HEK293 (cell line): ENCODE results near the gene ABHD5.

Source experiments
- BCL11B ChIP-seq: fragments of 450-650 bp; formaldehyde crosslinking; IDR thresholded peaks from 2 replicates; pipeline ENCODE4 v1.5.1; 2016; ENCODE audit warnings: low read depth, missing biosample characterization, missing genetic modification characterization
- HOXD13 ChIP-seq: sonication (generic); formaldehyde crosslinking; IDR thresholded peaks from 2 replicates; pipeline ENCODE4 v1.8.0; 2022; ENCODE audit warnings: missing genetic modification reagents, borderline replicate concordance
- OSR2 ChIP-seq: fragments of 450-650 bp; formaldehyde crosslinking; IDR thresholded peaks from 2 replicates; pipeline ENCODE4 v1.5.1; 2016; ENCODE audit warnings: missing biosample characterization, missing genetic modification characterization
- PRDM10 ChIP-seq: fragments of 450-650 bp; formaldehyde crosslinking; IDR thresholded peaks from 2 replicates; pipeline ENCODE4 v1.5.1; 2016; ENCODE audit warnings: missing biosample characterization, missing genetic modification characterization
- ZFP3 ChIP-seq: fragments of 450-650 bp; formaldehyde crosslinking; IDR thresholded peaks from 2 replicates; pipeline ENCODE4 v1.5.1; 2016; ENCODE audit warnings: low read depth, missing biosample characterization, missing genetic modification characterization
- ZNF121 ChIP-seq: fragments of 450-650 bp; formaldehyde crosslinking; IDR thresholded peaks from 2 replicates; pipeline ENCODE4 v1.5.1; 2016; ENCODE audit warnings: missing biosample characterization, missing genetic modification characterization
- ZNF157 ChIP-seq: fragments of 450-650 bp; formaldehyde crosslinking; IDR thresholded peaks from 2 replicates; pipeline ENCODE4 v1.5.1; 2016; ENCODE audit warnings: missing biosample characterization, missing genetic modification characterization
- TF ChIP-seq, protein P1 (sequence below): fragments of 450-650 bp; formaldehyde crosslinking; IDR thresholded peaks from 2 replicates; pipeline ENCODE4 v1.5.1; 2016; ENCODE audit warnings: missing biosample characterization, missing genetic modification characterization, low read depth
- TF ChIP-seq, protein P2 (sequence below): fragments of 450-650 bp; formaldehyde crosslinking; IDR thresholded peaks from 2 replicates; pipeline ENCODE4 v1.5.1; 2016; ENCODE audit warnings: missing biosample characterization, missing genetic modification characterization

GRCh38 chr3:43758592-43759225, 68.0 kb downstream of the ABHD5 start:
- TF ChIP-seq ZFP3 (no peak), ZNF157 (tag by site-specific recombination) (no peak), PRDM10 (tag by site-specific recombination) (no peak), ZNF121 (tag by site-specific recombination) (no peak), OSR2 (tag by site-specific recombination) (no peak), HOXD13 (CRISPR knock-in tag) (no peak), BCL11B (tag by site-specific recombination) (no peak)
- TF ChIP-seq, protein P1, sequence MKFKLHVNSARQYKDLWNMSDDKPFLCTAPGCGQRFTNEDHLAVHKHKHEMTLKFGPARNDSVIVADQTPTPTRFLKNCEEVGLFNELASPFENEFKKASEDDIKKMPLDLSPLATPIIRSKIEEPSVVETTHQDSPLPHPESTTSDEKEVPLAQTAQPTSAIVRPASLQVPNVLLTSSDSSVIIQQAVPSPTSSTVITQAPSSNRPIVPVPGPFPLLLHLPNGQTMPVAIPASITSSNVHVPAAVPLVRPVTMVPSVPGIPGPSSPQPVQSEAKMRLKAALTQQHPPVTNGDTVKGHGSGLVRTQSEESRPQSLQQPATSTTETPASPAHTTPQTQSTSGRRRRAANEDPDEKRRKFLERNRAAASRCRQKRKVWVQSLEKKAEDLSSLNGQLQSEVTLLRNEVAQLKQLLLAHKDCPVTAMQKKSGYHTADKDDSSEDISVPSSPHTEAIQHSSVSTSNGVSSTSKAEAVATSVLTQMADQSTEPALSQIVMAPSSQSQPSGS (tag by site-specific recombination), result no peak
- TF ChIP-seq, protein P2, sequence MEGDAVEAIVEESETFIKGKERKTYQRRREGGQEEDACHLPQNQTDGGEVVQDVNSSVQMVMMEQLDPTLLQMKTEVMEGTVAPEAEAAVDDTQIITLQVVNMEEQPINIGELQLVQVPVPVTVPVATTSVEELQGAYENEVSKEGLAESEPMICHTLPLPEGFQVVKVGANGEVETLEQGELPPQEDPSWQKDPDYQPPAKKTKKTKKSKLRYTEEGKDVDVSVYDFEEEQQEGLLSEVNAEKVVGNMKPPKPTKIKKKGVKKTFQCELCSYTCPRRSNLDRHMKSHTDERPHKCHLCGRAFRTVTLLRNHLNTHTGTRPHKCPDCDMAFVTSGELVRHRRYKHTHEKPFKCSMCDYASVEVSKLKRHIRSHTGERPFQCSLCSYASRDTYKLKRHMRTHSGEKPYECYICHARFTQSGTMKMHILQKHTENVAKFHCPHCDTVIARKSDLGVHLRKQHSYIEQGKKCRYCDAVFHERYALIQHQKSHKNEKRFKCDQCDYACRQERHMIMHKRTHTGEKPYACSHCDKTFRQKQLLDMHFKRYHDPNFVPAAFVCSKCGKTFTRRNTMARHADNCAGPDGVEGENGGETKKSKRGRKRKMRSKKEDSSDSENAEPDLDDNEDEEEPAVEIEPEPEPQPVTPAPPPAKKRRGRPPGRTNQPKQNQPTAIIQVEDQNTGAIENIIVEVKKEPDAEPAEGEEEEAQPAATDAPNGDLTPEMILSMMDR, result no peak
